ENCODE measurements around the gene WWOX.

The WWOX gene

DNA sequence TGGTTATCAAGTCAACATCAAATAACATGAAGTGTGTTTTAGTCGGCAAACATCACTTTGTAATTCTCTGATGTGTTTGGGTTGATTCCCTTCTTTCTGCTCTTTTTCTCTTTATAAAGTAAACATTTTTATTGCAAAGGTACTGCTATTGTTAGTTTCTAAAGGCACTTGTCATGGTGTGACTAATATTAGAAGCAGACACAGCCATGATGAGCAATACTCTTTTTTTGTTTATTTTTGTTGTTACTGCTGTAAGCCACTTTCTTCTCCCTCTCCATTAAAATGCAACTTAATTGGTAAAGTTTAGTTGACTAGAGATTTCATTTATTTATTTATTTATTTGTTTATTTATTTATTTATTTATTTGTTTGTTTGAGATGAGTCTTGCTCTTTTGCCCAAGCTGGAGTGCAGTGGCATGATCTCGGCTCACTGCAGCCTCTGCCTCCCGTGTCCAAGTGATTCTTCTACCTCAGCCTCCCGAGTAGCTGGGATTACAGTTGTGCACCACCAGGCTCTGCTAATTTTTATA is 424.7 kb downstream of the WWOX start:
- Histone ChIP-seq H3K9ac (ENCODE audit: low read depth, low read length) (no peak overlapping the region), H3K9me3 (ENCODE audit: insufficient read depth, low read length, severe bottlenecking) (no peaks in the 10 kb centered on the region), H3K4me2 (ENCODE audit: insufficient read depth, low read length) (no peak overlapping the region), H3K27ac (ENCODE audit: low read length) (no peak overlapping the region), H3K4me3 (ENCODE audit: low read depth in 1 of 2, low read length in 2 of 2) (no peak overlapping the region), H3K79me2 (ENCODE audit: insufficient read depth, low read length) (no peaks in the 10 kb centered on the region), H4K20me1 (ENCODE audit: insufficient read depth, low read length) (no peaks in the 10 kb centered on the region), H3K4me1 (ENCODE audit: insufficient read depth, low read length) (no peaks in the 10 kb centered on the region), H3K36me3 (ENCODE audit: insufficient read depth, low read length) (no peaks in the 10 kb centered on the region; the same call in 1 of the 2 replicates), H3K27me3 (ENCODE audit: insufficient read depth, low read length, poor library complexity) (no peaks in the 10 kb centered on the region), H2AFZ (ENCODE audit: low read depth, low read length) (no peak overlapping the region)
- no peak for DNase-seq
- no peak for ATAC-seq (ENCODE audit: insufficient read depth, low read depth)
- no peak for TF ChIP-seq EZH2 (IDR thresholded peaks at IDR 0.05; ENCODE audit: borderline replicate concordance, low read depth, low read length, severe bottlenecking)
- TF ChIP-seq, protein P1, sequence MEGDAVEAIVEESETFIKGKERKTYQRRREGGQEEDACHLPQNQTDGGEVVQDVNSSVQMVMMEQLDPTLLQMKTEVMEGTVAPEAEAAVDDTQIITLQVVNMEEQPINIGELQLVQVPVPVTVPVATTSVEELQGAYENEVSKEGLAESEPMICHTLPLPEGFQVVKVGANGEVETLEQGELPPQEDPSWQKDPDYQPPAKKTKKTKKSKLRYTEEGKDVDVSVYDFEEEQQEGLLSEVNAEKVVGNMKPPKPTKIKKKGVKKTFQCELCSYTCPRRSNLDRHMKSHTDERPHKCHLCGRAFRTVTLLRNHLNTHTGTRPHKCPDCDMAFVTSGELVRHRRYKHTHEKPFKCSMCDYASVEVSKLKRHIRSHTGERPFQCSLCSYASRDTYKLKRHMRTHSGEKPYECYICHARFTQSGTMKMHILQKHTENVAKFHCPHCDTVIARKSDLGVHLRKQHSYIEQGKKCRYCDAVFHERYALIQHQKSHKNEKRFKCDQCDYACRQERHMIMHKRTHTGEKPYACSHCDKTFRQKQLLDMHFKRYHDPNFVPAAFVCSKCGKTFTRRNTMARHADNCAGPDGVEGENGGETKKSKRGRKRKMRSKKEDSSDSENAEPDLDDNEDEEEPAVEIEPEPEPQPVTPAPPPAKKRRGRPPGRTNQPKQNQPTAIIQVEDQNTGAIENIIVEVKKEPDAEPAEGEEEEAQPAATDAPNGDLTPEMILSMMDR (IDR thresholded peaks at IDR 0.05; ENCODE audit: borderline replicate concordance, extremely low read depth, low read length, poor library complexity, severe bottlenecking), result no peak

DNA sequence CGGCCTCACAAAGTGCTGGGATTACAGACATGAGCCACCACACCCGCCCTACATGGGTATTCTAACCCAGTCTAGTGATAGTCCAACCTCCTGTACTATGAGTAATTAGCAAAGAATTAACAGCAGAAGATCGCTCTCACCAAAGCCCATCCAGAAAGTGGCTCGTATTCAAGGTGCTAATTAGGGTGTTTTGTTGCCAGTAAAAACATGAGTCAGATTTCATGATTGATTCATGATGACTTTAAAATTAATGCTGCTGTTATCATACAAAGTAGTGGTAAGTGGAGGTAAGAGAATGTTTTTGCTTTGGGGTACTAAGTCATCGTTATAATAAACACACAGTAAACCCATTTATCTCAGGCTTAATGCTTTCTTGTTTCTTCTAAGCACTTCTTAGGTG is 428.8 kb downstream of the WWOX start:
- Histone ChIP-seq H3K27ac (ENCODE audit: low read length) (no peak overlapping the region), H3K4me2 (ENCODE audit: insufficient read depth, low read length) (no peak overlapping the region), H4K20me1 (ENCODE audit: insufficient read depth, low read length) (no peaks in the 10 kb centered on the region), H2AFZ (ENCODE audit: low read depth, low read length) (no peak overlapping the region), H3K36me3 (ENCODE audit: insufficient read depth, low read length) (no peaks in the 10 kb centered on the region; the same call in 1 of the 2 replicates), H3K27me3 (ENCODE audit: insufficient read depth, low read length, poor library complexity) (no peaks in the 10 kb centered on the region), H3K9ac (ENCODE audit: low read depth, low read length) (no peak overlapping the region), H3K4me3 (ENCODE audit: low read depth in 1 of 2, low read length in 2 of 2) (no peak overlapping the region), H3K79me2 (ENCODE audit: insufficient read depth, low read length) (no peaks in the 10 kb centered on the region), H3K9me3 (ENCODE audit: insufficient read depth, low read length, severe bottlenecking) (no peaks in the 10 kb centered on the region), H3K4me1 (ENCODE audit: insufficient read depth, low read length) (no peaks in the 10 kb centered on the region)
- DNase-seq (no peak), ATAC-seq (ENCODE audit: insufficient read depth, low read depth) (no peak)
- TF ChIP-seq, protein P1 (IDR thresholded peaks at IDR 0.05; ENCODE audit: borderline replicate concordance, extremely low read depth, low read length, poor library complexity, severe bottlenecking), result no peak
- no peak for TF ChIP-seq EZH2 (IDR thresholded peaks at IDR 0.05; ENCODE audit: borderline replicate concordance, low read depth, low read length, severe bottlenecking)

DNA sequence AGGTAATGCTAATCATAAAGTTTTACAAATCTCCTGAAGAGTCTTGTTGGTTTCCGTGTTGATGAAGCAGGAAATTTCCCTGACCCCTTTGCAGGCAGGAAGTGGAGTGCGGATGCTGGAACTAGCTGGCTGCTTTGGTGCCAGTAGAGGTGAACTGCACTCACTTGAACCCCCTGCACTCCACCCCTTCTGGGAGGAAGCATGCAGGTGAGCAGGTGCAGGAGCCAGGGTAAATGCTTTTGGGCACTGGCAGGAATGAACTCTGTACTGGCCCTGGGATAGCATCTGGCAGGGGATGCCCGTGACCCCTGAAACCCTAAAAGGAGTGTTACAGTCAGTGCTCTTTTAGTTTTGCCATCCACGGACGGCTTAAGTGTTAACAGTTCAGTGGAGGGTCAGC is 430.4 kb downstream of the WWOX start:
- no peaks in the 10 kb centered on the region for H3K27me3 ChIP-seq (ENCODE audit: insufficient read depth, low read length, poor library complexity)
- H3K79me2 ChIP-seq (ENCODE audit: insufficient read depth, low read length), result no peaks in the 10 kb centered on the region
- no peaks in the 10 kb centered on the region for H3K4me1 ChIP-seq (ENCODE audit: insufficient read depth, low read length)
- no peak overlapping the region for H2AFZ ChIP-seq (ENCODE audit: low read depth, low read length)
- H3K36me3 ChIP-seq (ENCODE audit: insufficient read depth, low read length), result no peaks in the 10 kb centered on the region; the same call in 1 of the 2 replicates
- H4K20me1 ChIP-seq (ENCODE audit: insufficient read depth, low read length), result no peaks in the 10 kb centered on the region
- no peak overlapping the region for H3K4me2 ChIP-seq (ENCODE audit: insufficient read depth, low read length)
- H3K4me3 ChIP-seq (ENCODE audit: low read depth in 1 of 2, low read length in 2 of 2), result no peak overlapping the region
- no peak for DNase-seq
- TF ChIP-seq EZH2 (IDR thresholded peaks at IDR 0.05; ENCODE audit: borderline replicate concordance, low read depth, low read length, severe bottlenecking), result no peak
- TF ChIP-seq, protein P1 (IDR thresholded peaks at IDR 0.05; ENCODE audit: borderline replicate concordance, extremely low read depth, low read length, poor library complexity, severe bottlenecking), result no peak
- H3K9ac ChIP-seq (ENCODE audit: low read depth, low read length), result no peak overlapping the region
- H3K9me3 ChIP-seq (ENCODE audit: insufficient read depth, low read length, severe bottlenecking), result no peaks in the 10 kb centered on the region
- no peak for ATAC-seq (ENCODE audit: insufficient read depth, low read depth)
- H3K27ac ChIP-seq (ENCODE audit: low read length), result no peak overlapping the region
